IPS-11a (cell line): ENCODE measurements around the gene GPX7.

Source experiments
- H3K4me3 ChIP-seq: one replicate; pipeline ENCODE4 v1.5.1; 2013; ENCODE audit warnings: low read depth, low read length, control low read depth

Gene GPX7

GRCh38 chr1:52628614-52629324 lies 26.6 kb downstream of the GPX7 start:
- H3K4me3 ChIP-seq: no peak overlapping the region

GRCh38 chr1:52629325-52629643 lies 27.1 kb downstream of the GPX7 start:
- no peak overlapping the region for H3K4me3 ChIP-seq

GRCh38 chr1:52629667-52630066 lies 27.5 kb downstream of the GPX7 start:
- H3K4me3 ChIP-seq: no peak overlapping the region

- H3K4me3 ChIP-seq: no peak overlapping the region
Observed at GRCh38 chr1:52631759-52632331, 29.7 kb downstream of the GPX7 start.

- H3K4me3 ChIP-seq: peak within 1 kb of the TSS; percentile 14
Observed at GRCh38 chr1:52632732-52633290, 30.6 kb downstream of the GPX7 start, which contains the start of gene SHISAL2A. SHISAL2A (plus strand) TSS chr1:52633168; CDS start chr1:52633494, 326 bp downstream.

GRCh38 chr1:52633291-52633754 lies 31.2 kb downstream of the GPX7 start:
- H3K4me3 ChIP-seq: no peak overlapping the region

GRCh38 chr1:52634111-52634510 lies 31.9 kb downstream of the GPX7 start:
- H3K4me3 ChIP-seq: no peak overlapping the region

- H3K4me3 ChIP-seq: no peak overlapping the region
Observed at GRCh38 chr1:52635321-52636089, 33.3 kb downstream of the GPX7 start.

GRCh38 chr1:52636721-52637695 lies 34.8 kb downstream of the GPX7 start:
- H3K4me3 ChIP-seq: no peak overlapping the region

- no peak overlapping the region for H3K4me3 ChIP-seq
Observed at GRCh38 chr1:52637946-52638345, 35.8 kb downstream of the GPX7 start.

GRCh38 chr1:52640697-52641096 lies 38.5 kb downstream of the GPX7 start:
- H3K4me3 ChIP-seq: no peak overlapping the region

GRCh38 chr1:52641307-52641706 lies 39.1 kb downstream of the GPX7 start:
- H3K4me3 ChIP-seq: no peak overlapping the region

- H3K4me3 ChIP-seq: no peak overlapping the region
Observed at GRCh38 chr1:52645261-52645660, 43.1 kb downstream of the GPX7 start.

GRCh38 chr1:52651904-52652303 lies 49.7 kb downstream of the GPX7 start:
- no peak overlapping the region for H3K4me3 ChIP-seq

GRCh38 chr1:52653207-52653849 lies 51.2 kb downstream of the GPX7 start:
- H3K4me3 ChIP-seq: no peak overlapping the region

GRCh38 chr1:52654063-52654462 lies 51.9 kb downstream of the GPX7 start:
- no peak overlapping the region for H3K4me3 ChIP-seq

GRCh38 chr1:52657702-52658101 lies 55.5 kb downstream of the GPX7 start:
- H3K4me3 ChIP-seq: no peak overlapping the region
